Upper lobe of left lung (tissue), 4 donors: Measurements from ENCODE around the gene SDK1.

Source experiments
- EP300 ChIP-seq, 4 donors: sonication (generic); formaldehyde crosslinking; IDR thresholded peaks; one replicate each; pipeline ENCODE4 v1.5.1; 2017; ENCODE audit warnings: antibody characterized with exemption in 4 of 4, control low read depth in 2 of 4
- POLR2A ChIP-seq, 4 donors: fragments of 450-650 bp; IDR thresholded peaks; one replicate each; pipeline ENCODE4 v1.5.1; 2016 to 2017; ENCODE audit warnings: antibody characterized with exemption in 4 of 4, mild to moderate bottlenecking in 2 of 4
- POLR2AphosphoS5 ChIP-seq, 2 donors: sonication (generic); formaldehyde crosslinking; IDR thresholded peaks; one replicate each; pipeline ENCODE4 v1.5.1; 2017; ENCODE audit warnings: antibody characterized with exemption in 2 of 2
- TF ChIP-seq, protein P1 (sequence below), 6 experiments: fragments of 450-650 bp in 4 of 6; fragments of 200-600 bp in 2 of 6; sonication (generic) in 2 of 6; IDR thresholded peaks; one replicate each; pipeline ENCODE4 v1.5.1; 2016 to 2019; ENCODE audit warnings: antibody characterized with exemption in 6 of 6

DNA sequence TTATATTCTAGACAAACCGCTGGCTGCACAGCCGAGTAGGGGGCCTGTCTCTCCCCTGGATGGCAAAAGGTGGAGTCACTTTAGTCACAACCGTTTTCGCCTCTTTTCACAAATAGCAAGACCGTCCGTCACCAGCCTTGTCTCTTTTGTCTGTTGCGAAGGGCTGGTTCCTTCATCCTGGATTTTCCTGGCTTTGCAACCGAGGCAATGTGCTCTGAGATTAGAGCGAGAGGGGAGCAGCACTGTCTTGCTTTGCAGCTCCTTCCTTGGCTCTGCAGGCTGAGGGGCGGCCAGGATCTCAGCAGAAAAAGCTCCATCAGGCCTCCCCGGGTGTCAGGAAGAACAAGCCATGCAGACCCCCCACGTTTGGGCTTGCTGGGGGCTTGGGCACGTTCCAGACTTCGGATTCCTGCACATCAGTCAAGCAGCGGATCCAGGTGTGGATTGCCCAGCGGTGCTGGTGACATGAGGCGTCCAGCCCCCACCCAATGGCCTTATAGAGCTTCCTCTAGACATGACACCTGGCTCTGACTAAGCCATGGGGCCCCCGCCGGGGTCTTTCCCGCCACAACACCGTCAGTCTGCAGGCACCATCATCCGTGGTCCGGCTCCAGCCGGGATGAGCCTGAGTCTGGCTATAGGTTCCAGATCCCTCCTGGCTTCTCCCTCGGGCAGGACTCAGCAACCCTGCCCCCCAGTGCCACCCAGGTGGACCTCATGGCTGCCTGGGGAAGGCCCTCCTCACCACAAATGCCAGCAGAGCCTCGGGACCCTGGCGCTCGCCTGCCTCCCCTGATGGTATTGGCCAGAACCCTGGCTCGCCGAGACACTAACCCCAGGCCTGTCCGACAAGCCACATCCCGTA is 913.5 kb downstream of the SDK1 start:
- TF ChIP-seq EP300 (IDR thresholded peaks at IDR 0.05) (no peak), POLR2AphosphoS5 (IDR thresholded peaks at IDR 0.05) (no peak), POLR2A (IDR thresholded peaks at IDR 0.05) (no peak)
- TF ChIP-seq, protein P1, sequence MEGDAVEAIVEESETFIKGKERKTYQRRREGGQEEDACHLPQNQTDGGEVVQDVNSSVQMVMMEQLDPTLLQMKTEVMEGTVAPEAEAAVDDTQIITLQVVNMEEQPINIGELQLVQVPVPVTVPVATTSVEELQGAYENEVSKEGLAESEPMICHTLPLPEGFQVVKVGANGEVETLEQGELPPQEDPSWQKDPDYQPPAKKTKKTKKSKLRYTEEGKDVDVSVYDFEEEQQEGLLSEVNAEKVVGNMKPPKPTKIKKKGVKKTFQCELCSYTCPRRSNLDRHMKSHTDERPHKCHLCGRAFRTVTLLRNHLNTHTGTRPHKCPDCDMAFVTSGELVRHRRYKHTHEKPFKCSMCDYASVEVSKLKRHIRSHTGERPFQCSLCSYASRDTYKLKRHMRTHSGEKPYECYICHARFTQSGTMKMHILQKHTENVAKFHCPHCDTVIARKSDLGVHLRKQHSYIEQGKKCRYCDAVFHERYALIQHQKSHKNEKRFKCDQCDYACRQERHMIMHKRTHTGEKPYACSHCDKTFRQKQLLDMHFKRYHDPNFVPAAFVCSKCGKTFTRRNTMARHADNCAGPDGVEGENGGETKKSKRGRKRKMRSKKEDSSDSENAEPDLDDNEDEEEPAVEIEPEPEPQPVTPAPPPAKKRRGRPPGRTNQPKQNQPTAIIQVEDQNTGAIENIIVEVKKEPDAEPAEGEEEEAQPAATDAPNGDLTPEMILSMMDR (IDR thresholded peaks at IDR 0.05) = no peak
